ENCODE results near the gene VEZT. TPM values are rescaled to one million over a fixed set of nuclear protein-coding genes. Genes with fewer than 3 reads are reported as not detected.

VEZT gene
- polyA plus RNA-seq, 1 donor from 2014 or later = 219 TPM

DNA sequence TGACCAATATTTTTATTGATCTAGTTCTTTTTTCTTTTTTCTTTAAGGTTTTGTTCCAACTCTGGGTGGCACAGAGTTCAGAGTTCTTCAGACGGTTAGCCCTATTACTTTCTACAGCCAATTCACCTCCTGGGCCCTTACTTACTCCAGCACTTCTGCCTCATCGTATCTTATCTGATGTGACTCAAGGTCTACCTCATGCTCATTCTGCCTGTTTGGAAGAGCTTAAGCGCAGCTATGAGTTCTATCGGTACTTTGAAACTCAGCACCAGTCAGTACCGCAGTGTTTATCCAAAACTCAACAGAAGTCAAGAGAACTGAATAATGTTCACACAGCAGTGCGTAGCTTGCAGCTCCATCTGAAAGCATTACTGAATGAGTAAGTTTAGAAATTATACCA lies 64.7 kb downstream of the VEZT start:
- Histone ChIP-seq H4K20me1 (ENCODE audit: insufficient read depth) (no peaks in the 10 kb centered on the region), H3K27me3 (ENCODE audit: insufficient read depth, low read depth, low read length) (no peaks in the 10 kb centered on the region), H3K4me3 (ENCODE audit: low read length) (no peak overlapping the region), H3F3A (ENCODE audit: insufficient read depth, low read length, poor library complexity, severe bottlenecking) (no peaks in the 10 kb centered on the region), H3K27ac (ENCODE audit: low read length) (no peak overlapping the region), H3K9me2 (ENCODE audit: insufficient read depth, low read length) (no peaks in the 10 kb centered on the region), H3K79me2 (replicated peaks; ENCODE audit: insufficient read depth, low read length) (peaks cover 10% of the 10 kb centered on the region), H3K9me3 (ENCODE audit: low read length) (no peaks in the 10 kb centered on the region), H2AFZ (ENCODE audit: low read depth, low read length) (no peak overlapping the region), H3K4me2 (ENCODE audit: low read length) (no peak overlapping the region), H3K36me3 (ENCODE audit: insufficient read depth, low read length) (peaks cover 18% of the 10 kb centered on the region), H3K9ac (ENCODE audit: low read length) (no peak overlapping the region)
- no peak for TF ChIP-seq REST (IDR thresholded peaks at IDR 0.05; ENCODE audit: borderline replicate concordance)

- peaks cover 22% of the 10 kb centered on the region for H3K36me3 ChIP-seq (ENCODE audit: insufficient read depth, low read length)
- H3K9me2 ChIP-seq (ENCODE audit: insufficient read depth, low read length) = no peaks in the 10 kb centered on the region
- no peak overlapping the region for H3K9ac ChIP-seq (ENCODE audit: low read length)
- no peaks in the 10 kb centered on the region for H4K20me1 ChIP-seq (ENCODE audit: insufficient read depth)
- H2AFZ ChIP-seq (ENCODE audit: low read depth, low read length) = no peak overlapping the region
- H3K79me2 ChIP-seq (replicated peaks; ENCODE audit: insufficient read depth, low read length) = peaks cover 10% of the 10 kb centered on the region
- H3K27me3 ChIP-seq (ENCODE audit: insufficient read depth, low read depth, low read length) = no peaks in the 10 kb centered on the region
- H3K4me2 ChIP-seq (ENCODE audit: low read length) = no peak overlapping the region
- no peaks in the 10 kb centered on the region for H3K9me3 ChIP-seq (ENCODE audit: low read length)
- no peak overlapping the region for H3K27ac ChIP-seq (ENCODE audit: low read length)
- H3F3A ChIP-seq (ENCODE audit: insufficient read depth, low read length, poor library complexity, severe bottlenecking) = no peaks in the 10 kb centered on the region
- no peak for TF ChIP-seq EP300 (conservative IDR thresholded peaks at IDR 0.05; ENCODE audit: poor library complexity, severe bottlenecking)
- TF ChIP-seq RAD21 (conservative IDR thresholded peaks at IDR 0.05) = no peak
- no peak for TF ChIP-seq SMC3 (conservative IDR thresholded peaks at IDR 0.05; ENCODE audit: poor library complexity)
- no peak for TF ChIP-seq EZH2 (IDR thresholded peaks at IDR 0.05; ENCODE audit: borderline replicate concordance, insufficient read depth, low read length, poor library complexity, severe bottlenecking)
- TF ChIP-seq, protein P1, sequence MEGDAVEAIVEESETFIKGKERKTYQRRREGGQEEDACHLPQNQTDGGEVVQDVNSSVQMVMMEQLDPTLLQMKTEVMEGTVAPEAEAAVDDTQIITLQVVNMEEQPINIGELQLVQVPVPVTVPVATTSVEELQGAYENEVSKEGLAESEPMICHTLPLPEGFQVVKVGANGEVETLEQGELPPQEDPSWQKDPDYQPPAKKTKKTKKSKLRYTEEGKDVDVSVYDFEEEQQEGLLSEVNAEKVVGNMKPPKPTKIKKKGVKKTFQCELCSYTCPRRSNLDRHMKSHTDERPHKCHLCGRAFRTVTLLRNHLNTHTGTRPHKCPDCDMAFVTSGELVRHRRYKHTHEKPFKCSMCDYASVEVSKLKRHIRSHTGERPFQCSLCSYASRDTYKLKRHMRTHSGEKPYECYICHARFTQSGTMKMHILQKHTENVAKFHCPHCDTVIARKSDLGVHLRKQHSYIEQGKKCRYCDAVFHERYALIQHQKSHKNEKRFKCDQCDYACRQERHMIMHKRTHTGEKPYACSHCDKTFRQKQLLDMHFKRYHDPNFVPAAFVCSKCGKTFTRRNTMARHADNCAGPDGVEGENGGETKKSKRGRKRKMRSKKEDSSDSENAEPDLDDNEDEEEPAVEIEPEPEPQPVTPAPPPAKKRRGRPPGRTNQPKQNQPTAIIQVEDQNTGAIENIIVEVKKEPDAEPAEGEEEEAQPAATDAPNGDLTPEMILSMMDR (IDR thresholded peaks at IDR 0.05; ENCODE audit: poor library complexity, severe bottlenecking) = no peak
- no peak for TF ChIP-seq POLR2AphosphoS5 (IDR thresholded peaks at IDR 0.05)
- TF ChIP-seq MXI1 (conservative IDR thresholded peaks at IDR 0.05; ENCODE audit: poor library complexity, severe bottlenecking) = no peak
- TF ChIP-seq TAF1 (IDR thresholded peaks at IDR 0.05; ENCODE audit: low read depth) = no peak
- no peak for TF ChIP-seq REST (IDR thresholded peaks at IDR 0.05; ENCODE audit: borderline replicate concordance)
- H3K4me3 ChIP-seq (ENCODE audit: low read length) = no peak overlapping the region
These were observed 65.8 kb downstream of the VEZT start for GRCh38 chr12:95283371-95283770.
